A549 (cell line): ENCODE measurements around the gene DEFB127.
A peak's percentile ranks its signal among the peaks of the same experiment; 100 is the strongest.

ENCODE experiments used
- CBX2 ChIP-seq: fragments of 200-600 bp; sonication (generic); IDR thresholded peaks from 2 replicates; pipeline ENCODE4 v1.6.1; 2016; ENCODE audit warnings: low read depth, mild to moderate bottlenecking, borderline replicate concordance
- CTCF ChIP-seq: fragments of >200 bp; sonication (Bioruptor Twin); formaldehyde crosslinking; IDR thresholded peaks from 3 replicates; pipeline ENCODE4 v1.5.1; 2016
- EP300 ChIP-seq, 2 experiments: fragments of >200 bp; sonication (Bioruptor Twin); formaldehyde crosslinking; IDR thresholded peaks; 2 replicates in 1 of 2; 3 replicates in 1 of 2; pipeline ENCODE4 v1.6.1; 2016 to 2017
- FOSL2 ChIP-seq, 2 experiments: fragments of 450-650 bp in 1 of 2; fragments of >200 bp in 1 of 2; sonication (Bioruptor Twin) in 1 of 2; formaldehyde crosslinking; IDR thresholded peaks; 2 replicates each; pipeline versions ENCODE4 v1.5.0 to v1.6.1; 2016 to 2020; ENCODE audit warnings: mild to moderate bottlenecking in 1 of 2, moderate library complexity in 1 of 2
- HOXA7 ChIP-seq: fragments of 250-450 bp; sonication (Bioruptor Pico); IDR thresholded peaks from 2 replicates; pipeline ENCODE4 v1.5.0; 2020; ENCODE audit warnings: mild to moderate bottlenecking, moderate library complexity
- MAX ChIP-seq: IDR thresholded peaks from 2 replicates; pipeline ENCODE4 v1.6.1; 2012
- POLR2A ChIP-seq: IDR thresholded peaks from 2 replicates; pipeline ENCODE4 v1.6.1; 2012; ENCODE audit warnings: mild to moderate bottlenecking, low read length
- RAD21 ChIP-seq, 2 experiments: fragments of >200 bp in 1 of 2; sonication (Bioruptor Twin) in 1 of 2; formaldehyde crosslinking in 1 of 2; IDR thresholded peaks in 1 of 2; conservative IDR thresholded peaks in 1 of 2; 2 replicates in 1 of 2; 3 replicates in 1 of 2; pipeline ENCODE4 v1.6.1; 2012 to 2018; ENCODE audit warnings: inconsistent platforms in 1 of 2
- RFX5 ChIP-seq: fragments of 450-650 bp; IDR thresholded peaks from 2 replicates; pipeline ENCODE4 v1.7.1; 2014; ENCODE audit warnings: antibody characterized with exemption, mild to moderate bottlenecking, moderate library complexity
- TF ChIP-seq, protein P1 (sequence below): fragments of 150-350 bp; IDR thresholded peaks from 2 replicates; pipeline ENCODE4 v1.6.1; 2014; ENCODE audit warnings: low read depth, mild to moderate bottlenecking, low read length

GRCh38 chr20:137668-138490 lies 19.4 kb upstream of the DEFB127 start:
- TF ChIP-seq, protein P1, sequence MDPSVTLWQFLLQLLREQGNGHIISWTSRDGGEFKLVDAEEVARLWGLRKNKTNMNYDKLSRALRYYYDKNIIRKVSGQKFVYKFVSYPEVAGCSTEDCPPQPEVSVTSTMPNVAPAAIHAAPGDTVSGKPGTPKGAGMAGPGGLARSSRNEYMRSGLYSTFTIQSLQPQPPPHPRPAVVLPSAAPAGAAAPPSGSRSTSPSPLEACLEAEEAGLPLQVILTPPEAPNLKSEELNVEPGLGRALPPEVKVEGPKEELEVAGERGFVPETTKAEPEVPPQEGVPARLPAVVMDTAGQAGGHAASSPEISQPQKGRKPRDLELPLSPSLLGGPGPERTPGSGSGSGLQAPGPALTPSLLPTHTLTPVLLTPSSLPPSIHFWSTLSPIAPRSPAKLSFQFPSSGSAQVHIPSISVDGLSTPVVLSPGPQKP, result no peak
- TF ChIP-seq EP300 (IDR thresholded peaks at IDR 0.05), result no peak
- no peak for TF ChIP-seq RFX5
- TF ChIP-seq MAX, result 0 out of 2 replicates have a peak, but pooled peaks have one; percentile 25
- TF ChIP-seq HOXA7 (CRISPR knock-in tag), result no peak
- no peak for TF ChIP-seq CBX2
- TF ChIP-seq POLR2A, result no peak
- peak; percentile 28; the same call in 2 of the 3 replicates for TF ChIP-seq CTCF
- peak in 1 of 2 experiments; percentile 27; a peak in 1 of 5 replicates for TF ChIP-seq RAD21 (conservative IDR thresholded peaks at IDR 0.05 in 1 of 2, IDR thresholded peaks at IDR 0.05 in 1 of 2)
- no peak for TF ChIP-seq FOSL2 (IDR thresholded peaks at IDR 0.05)
- TF ChIP-seq FOSL2 (CRISPR knock-in tag; IDR thresholded peaks at IDR 0.05), result no peak
